ENCODE measurements around the gene VPS51. TPM values are rescaled to one million over a fixed set of nuclear protein-coding genes. Genes with fewer than 3 reads are reported as not detected.

The VPS51 gene
- total and polyA plus RNA-seq, 2 of the 13 experiments (the other 11 are each of a cell fraction or from before 2014, with no cell fraction given), result 76.3 to 90.6 TPM

DNA sequence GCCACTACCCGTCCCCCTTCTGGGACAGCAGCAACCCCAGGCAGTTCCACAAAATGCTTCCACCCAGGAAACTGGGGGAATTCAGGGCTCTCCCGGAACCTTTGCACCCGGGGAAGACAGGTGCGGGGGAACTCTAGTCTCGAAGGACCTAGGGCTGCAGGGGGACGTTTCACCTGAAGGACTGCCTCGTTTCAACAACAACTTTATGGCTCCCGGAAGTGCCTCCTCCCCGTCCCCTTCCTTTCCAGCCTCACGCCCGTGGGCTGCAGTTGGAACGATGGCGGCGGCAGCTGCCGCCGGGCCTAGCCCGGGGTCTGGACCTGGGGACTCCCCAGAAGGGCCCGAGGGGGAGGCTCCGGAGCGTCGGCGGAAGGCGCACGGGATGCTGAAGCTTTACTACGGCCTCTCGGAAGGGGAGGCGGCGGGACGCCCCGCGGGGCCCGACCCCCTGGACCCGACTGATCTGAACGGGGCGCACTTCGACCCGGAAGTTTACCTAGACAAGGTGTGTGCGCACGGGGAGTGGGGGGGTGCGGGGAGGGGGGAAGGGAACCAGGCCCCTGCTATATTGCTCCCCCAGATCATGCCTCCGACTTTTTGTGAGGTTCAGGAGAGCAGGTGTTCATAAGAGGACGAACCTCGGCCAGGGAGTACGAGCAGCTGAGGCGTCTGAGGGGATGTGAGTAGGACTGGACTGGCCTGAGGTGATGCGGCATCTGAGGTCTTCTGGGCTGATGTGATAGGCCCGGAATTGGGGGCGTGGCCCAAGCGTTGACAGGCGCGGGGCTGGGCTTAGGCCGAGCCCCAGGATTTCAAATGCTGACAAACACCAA is at the start of gene VPS51 (continued):
- 0 out of 2 replicates have a peak, but pooled peaks have one; percentile 27 for TF ChIP-seq ZNF543 (CRISPR knock-in tag; IDR thresholded peaks at IDR 0.05)
- TF ChIP-seq, protein P1, sequence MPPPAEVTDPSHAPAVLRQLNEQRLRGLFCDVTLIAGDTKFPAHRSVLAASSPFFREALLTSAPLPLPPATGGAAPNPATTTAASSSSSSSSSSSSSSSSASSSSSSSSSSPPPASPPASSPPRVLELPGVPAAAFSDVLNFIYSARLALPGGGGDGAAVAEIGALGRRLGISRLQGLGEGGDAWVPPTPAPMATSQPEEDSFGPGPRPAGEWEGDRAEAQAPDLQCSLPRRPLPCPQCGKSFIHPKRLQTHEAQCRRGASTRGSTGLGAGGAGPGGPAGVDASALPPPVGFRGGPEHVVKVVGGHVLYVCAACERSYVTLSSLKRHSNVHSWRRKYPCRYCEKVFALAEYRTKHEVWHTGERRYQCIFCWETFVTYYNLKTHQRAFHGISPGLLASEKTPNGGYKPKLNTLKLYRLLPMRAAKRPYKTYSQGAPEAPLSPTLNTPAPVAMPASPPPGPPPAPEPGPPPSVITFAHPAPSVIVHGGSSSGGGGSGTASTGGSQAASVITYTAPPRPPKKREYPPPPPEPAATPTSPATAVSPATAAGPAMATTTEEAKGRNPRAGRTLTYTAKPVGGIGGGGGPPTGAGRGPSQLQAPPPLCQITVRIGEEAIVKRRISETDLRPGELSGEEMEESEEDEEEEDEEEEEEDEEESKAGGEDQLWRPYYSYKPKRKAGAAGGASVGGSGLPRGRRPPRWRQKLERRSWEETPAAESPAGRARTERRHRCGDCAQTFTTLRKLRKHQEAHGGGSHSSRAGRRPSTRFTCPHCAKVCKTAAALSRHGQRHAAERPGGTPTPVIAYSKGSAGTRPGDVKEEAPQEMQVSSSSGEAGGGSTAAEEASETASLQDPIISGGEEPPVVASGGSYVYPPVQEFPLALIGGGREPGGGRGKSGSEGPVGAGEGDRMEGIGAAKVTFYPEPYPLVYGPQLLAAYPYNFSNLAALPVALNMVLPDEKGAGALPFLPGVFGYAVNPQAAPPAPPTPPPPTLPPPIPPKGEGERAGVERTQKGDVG (CRISPR knock-in tag; IDR thresholded peaks at IDR 0.05; ENCODE audit: borderline replicate concordance), result no peak
- no peak for TF ChIP-seq RAD51 (IDR thresholded peaks at IDR 0.05; ENCODE audit: borderline replicate concordance)
- TF ChIP-seq CBX1 (IDR thresholded peaks at IDR 0.05; ENCODE audit: low read depth), result peak; percentile 97
- TF ChIP-seq, protein P2, sequence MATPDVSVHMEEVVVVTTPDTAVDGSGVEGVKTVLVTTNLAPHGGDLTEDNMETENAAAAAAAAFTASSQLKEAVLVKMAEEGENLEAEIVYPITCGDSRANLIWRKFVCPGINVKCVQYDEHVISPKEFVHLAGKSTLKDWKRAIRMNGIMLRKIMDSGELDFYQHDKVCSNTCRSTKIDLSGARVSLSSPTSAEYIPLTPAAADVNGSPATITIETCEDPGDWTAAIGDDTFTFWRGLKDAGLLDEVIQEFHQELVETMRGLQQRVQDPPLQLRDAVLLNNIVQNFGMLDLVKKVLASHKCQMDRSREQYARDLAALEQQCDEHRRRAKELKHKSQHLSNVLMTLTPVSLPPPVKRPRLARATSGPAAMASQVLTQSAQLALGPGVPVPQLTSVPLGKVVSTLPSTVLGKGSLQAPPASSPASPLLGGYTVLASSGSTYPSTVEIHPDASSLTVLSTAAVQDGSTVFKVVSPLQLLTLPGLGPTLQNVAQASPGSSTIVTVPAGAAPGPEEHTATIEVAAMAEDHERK (CRISPR knock-in tag; IDR thresholded peaks at IDR 0.05; ENCODE audit: low read depth), result no peak
- TF ChIP-seq SUZ12 (IDR thresholded peaks at IDR 0.05; ENCODE audit: low read depth, low read length), result no peak
- peak; percentile 74 for TF ChIP-seq ZNF883 (CRISPR knock-in tag; IDR thresholded peaks at IDR 0.05; ENCODE audit: not compliant biosample characterization)
- TF ChIP-seq JUNB (CRISPR knock-in tag; IDR thresholded peaks at IDR 0.05; ENCODE audit: borderline replicate concordance), result no peak
- no peak for TF ChIP-seq ZNF292 (CRISPR knock-in tag; IDR thresholded peaks at IDR 0.05; ENCODE audit: borderline replicate concordance, low read depth)
- TF ChIP-seq, protein P3, sequence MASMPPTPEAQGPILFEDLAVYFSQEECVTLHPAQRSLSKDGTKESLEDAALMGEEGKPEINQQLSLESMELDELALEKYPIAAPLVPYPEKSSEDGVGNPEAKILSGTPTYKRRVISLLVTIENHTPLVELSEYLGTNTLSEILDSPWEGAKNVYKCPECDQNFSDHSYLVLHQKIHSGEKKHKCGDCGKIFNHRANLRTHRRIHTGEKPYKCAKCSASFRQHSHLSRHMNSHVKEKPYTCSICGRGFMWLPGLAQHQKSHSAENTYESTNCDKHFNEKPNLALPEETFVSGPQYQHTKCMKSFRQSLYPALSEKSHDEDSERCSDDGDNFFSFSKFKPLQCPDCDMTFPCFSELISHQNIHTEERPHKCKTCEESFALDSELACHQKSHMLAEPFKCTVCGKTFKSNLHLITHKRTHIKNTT (CRISPR knock-in tag; IDR thresholded peaks at IDR 0.05), result no peak
- TF ChIP-seq ZKSCAN1 (IDR thresholded peaks at IDR 0.05; ENCODE audit: low read length), result peak; percentile 94
- TF ChIP-seq ZNF414 (CRISPR knock-in tag; IDR thresholded peaks at IDR 0.05), result no peak
- TF ChIP-seq ZNF790 (CRISPR knock-in tag; IDR thresholded peaks at IDR 0.05; ENCODE audit: borderline replicate concordance), result no peak
- TF ChIP-seq, protein P4, sequence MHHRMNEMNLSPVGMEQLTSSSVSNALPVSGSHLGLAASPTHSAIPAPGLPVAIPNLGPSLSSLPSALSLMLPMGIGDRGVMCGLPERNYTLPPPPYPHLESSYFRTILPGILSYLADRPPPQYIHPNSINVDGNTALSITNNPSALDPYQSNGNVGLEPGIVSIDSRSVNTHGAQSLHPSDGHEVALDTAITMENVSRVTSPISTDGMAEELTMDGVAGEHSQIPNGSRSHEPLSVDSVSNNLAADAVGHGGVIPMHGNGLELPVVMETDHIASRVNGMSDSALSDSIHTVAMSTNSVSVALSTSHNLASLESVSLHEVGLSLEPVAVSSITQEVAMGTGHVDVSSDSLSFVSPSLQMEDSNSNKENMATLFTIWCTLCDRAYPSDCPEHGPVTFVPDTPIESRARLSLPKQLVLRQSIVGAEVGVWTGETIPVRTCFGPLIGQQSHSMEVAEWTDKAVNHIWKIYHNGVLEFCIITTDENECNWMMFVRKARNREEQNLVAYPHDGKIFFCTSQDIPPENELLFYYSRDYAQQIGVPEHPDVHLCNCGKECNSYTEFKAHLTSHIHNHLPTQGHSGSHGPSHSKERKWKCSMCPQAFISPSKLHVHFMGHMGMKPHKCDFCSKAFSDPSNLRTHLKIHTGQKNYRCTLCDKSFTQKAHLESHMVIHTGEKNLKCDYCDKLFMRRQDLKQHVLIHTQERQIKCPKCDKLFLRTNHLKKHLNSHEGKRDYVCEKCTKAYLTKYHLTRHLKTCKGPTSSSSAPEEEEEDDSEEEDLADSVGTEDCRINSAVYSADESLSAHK (CRISPR knock-in tag; IDR thresholded peaks at IDR 0.05; ENCODE audit: borderline replicate concordance), result no peak
- TF ChIP-seq PRMT3 (CRISPR knock-in tag; IDR thresholded peaks at IDR 0.05; ENCODE audit: borderline replicate concordance, low read depth), result no peak
- TF ChIP-seq ZNF552 (CRISPR knock-in tag; IDR thresholded peaks at IDR 0.05; ENCODE audit: borderline replicate concordance), result 0 out of 2 replicates have a peak, but pooled peaks have one; percentile 63
